Fibroblast of lung (primary cell): ENCODE results near the gene TMEM217.

Experiments
- CTCF ChIP-seq, 2 donors: IDR thresholded peaks in 1 of 2; conservative IDR thresholded peaks in 1 of 2; 1 replicate in 1 of 2; 2 replicates in 1 of 2; pipeline ENCODE4 v1.5.1; 2011 to 2012; ENCODE audit warnings: low read length in 2 of 2, control low read depth in 1 of 2, inconsistent platforms in 1 of 2, low read depth in 1 of 2, mild to moderate bottlenecking in 1 of 2
- EZH2 ChIP-seq: IDR thresholded peaks from 2 replicates; pipeline ENCODE4 v1.5.1; 2012; ENCODE audit warnings: low read length, control low read depth, mild to moderate bottlenecking; ENCODE audit errors: missing control alignments

GRCh38 chr6:37298958-37299357 is 41.0 kb upstream of the TMEM217 start:
- TF ChIP-seq CTCF (conservative IDR thresholded peaks at IDR 0.05 in 1 of 2, IDR thresholded peaks at IDR 0.05 in 1 of 2; ENCODE audit: low read depth in 1 of 2, low read length in 2 of 2) = no peak
- no peak for TF ChIP-seq EZH2
